Measurements from ENCODE around the gene JAGN1.
"Not testable (repeated sequence)": the region's sequence is repeated elsewhere in the genome, so short reads cannot be mapped to it uniquely, and the experiment has no call there.

DNA sequence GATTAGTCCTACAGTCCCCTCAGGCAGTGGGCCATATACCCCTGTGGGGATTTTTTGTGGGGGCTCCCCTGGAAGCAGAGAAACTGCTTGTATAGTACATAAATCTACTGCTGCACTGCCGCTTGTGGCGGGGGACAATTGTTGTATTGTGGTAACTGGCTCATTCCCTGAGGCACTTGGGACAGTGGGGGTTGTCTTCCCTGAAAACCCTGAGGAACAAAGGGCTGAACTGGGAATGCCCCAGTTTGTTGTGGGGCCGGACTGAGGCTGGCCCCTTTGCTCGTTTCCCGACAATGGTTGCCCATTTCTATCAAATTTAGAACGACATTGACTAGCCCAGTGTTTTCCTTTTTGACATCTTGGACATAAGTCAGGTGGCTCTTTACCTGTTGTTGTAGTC, 39.0 kb upstream of the JAGN1 start:
- TF ChIP-seq EZH2 (IDR thresholded peaks at IDR 0.05; ENCODE audit: low read depth, low read length, severe bottlenecking); YY1 (IDR thresholded peaks at IDR 0.05; ENCODE audit: low read depth, low read length); MAFK (IDR thresholded peaks at IDR 0.05; ENCODE audit: low read depth, low read length): not testable (repeated sequence)
- TF ChIP-seq, protein P1, sequence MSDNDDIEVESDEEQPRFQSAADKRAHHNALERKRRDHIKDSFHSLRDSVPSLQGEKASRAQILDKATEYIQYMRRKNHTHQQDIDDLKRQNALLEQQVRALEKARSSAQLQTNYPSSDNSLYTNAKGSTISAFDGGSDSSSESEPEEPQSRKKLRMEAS (IDR thresholded peaks at IDR 0.05) = not testable (repeated sequence)
